Measurements from ENCODE around the gene TMEM273. TPM values are rescaled to one million over a fixed set of nuclear protein-coding genes. Genes with fewer than 3 reads are reported as not detected.

The TMEM273 gene
- total RNA-seq, 1 donor from 2014 or later, result 36.4 TPM

GRCh38 chr10:49191349-49191748, 3.2 kb upstream of the TMEM273 start:
- H3K27me3 Mint-ChIP-seq, result peaks cover 6% of the 10 kb centered on the region
- intact Hi-C loops (cut with micrococcal nuclease), result loop anchor here (1.0 kb wide), 1 partner anchor 14 kb away; no protein-coding TSS in a partner anchor
- DNase-seq, result no peak
- peaks cover 46% of the 10 kb centered on the region for H3K4me1 Mint-ChIP-seq
- H3K36me3 Mint-ChIP-seq (ENCODE audit: low read depth), result peaks cover 5% of the 10 kb centered on the region
- H3K9me3 Mint-ChIP-seq, result peaks cover 4% of the 10 kb centered on the region
- no peak overlapping the region for H3K4me3 Mint-ChIP-seq
- H3K27ac Mint-ChIP-seq, result peak overlapping the region; percentile 10

GRCh38 chr10:49189422-49189821, 1.2 kb upstream of the TMEM273 start:
- DNase-seq, result peak; percentile 52
- H3K4me3 Mint-ChIP-seq, result no peak overlapping the region
- H3K36me3 Mint-ChIP-seq (ENCODE audit: low read depth), result peaks cover 4% of the 10 kb centered on the region
- H3K27me3 Mint-ChIP-seq, result peaks cover 6% of the 10 kb centered on the region
- H3K4me1 Mint-ChIP-seq, result peaks cover 47% of the 10 kb centered on the region
- intact Hi-C loops (cut with micrococcal nuclease), result loop anchor here (10.0 kb wide), 1 partner anchor 1345 kb away; no protein-coding TSS in a partner anchor
- H3K9me3 Mint-ChIP-seq, result peaks cover 1% of the 10 kb centered on the region
- no peak overlapping the region for H3K27ac Mint-ChIP-seq

GRCh38 chr10:49187044-49187484, 1.1 kb downstream of the TMEM273 start:
- Mint-ChIP-seq H3K9me3 (no peaks in the 10 kb centered on the region), H3K27ac (peak overlapping the region; percentile 3), H3K4me1 (peaks cover 54% of the 10 kb centered on the region), H3K27me3 (peaks cover 6% of the 10 kb centered on the region), H3K4me3 (peak overlapping the region; percentile 83), H3K36me3 (ENCODE audit: low read depth) (peaks cover 9% of the 10 kb centered on the region)
- intact Hi-C loops (cut with micrococcal nuclease), result loop anchor here (10.0 kb wide), 1 partner anchor 1348 kb away; no protein-coding TSS in a partner anchor
- peak; percentile 58 for DNase-seq

- peaks cover 11% of the 10 kb centered on the region for H3K36me3 Mint-ChIP-seq (ENCODE audit: low read depth)
- no peak overlapping the region for H3K27ac Mint-ChIP-seq
- peak overlapping the region; percentile 83 for H3K4me3 Mint-ChIP-seq
- H3K27me3 Mint-ChIP-seq, result peaks cover 6% of the 10 kb centered on the region
- no peak for DNase-seq
- H3K9me3 Mint-ChIP-seq, result no peaks in the 10 kb centered on the region
- intact Hi-C loops (cut with micrococcal nuclease), result loop anchor here (10.0 kb wide), 1 partner anchor 1348 kb away; no protein-coding TSS in a partner anchor
- H3K4me1 Mint-ChIP-seq, result peaks cover 58% of the 10 kb centered on the region
Measured at GRCh38 chr10:49186613-49187012, 1.6 kb downstream of the TMEM273 start.

- Mint-ChIP-seq H3K4me3 (peak overlapping the region; percentile 51), H3K27me3 (peaks cover 6% of the 10 kb centered on the region), H3K27ac (no peak overlapping the region), H3K9me3 (peaks cover 3% of the 10 kb centered on the region), H3K4me1 (peaks cover 60% of the 10 kb centered on the region), H3K36me3 (ENCODE audit: low read depth) (peaks cover 19% of the 10 kb centered on the region)
- intact Hi-C loops (cut with micrococcal nuclease), result loop anchor here (10.0 kb wide), 1 partner anchor 1350 kb away; no protein-coding TSS in a partner anchor
- DNase-seq, result no peak
Measured at GRCh38 chr10:49185213-49185612, 3.0 kb downstream of the TMEM273 start.

GRCh38 chr10:49184642-49185111, 3.5 kb downstream of the TMEM273 start:
- peaks cover 3% of the 10 kb centered on the region for H3K9me3 Mint-ChIP-seq
- H3K4me1 Mint-ChIP-seq, result peaks cover 59% of the 10 kb centered on the region
- H3K4me3 Mint-ChIP-seq, result peak overlapping the region; percentile 75
- DNase-seq, result peak; percentile 60
- H3K27ac Mint-ChIP-seq, result peak overlapping the region; percentile 83
- intact Hi-C loops (cut with micrococcal nuclease), result loop anchor here (5.0 to 10.0 kb wide), 5 partner anchors 173 to 1438 kb away; partner anchors contain the start of gene SGMS1
- H3K36me3 Mint-ChIP-seq (ENCODE audit: low read depth), result peaks cover 19% of the 10 kb centered on the region
- H3K27me3 Mint-ChIP-seq, result peaks cover 5% of the 10 kb centered on the region

- intact Hi-C loops (cut with micrococcal nuclease), result loop anchor here (5.0 to 10.0 kb wide), 5 partner anchors 173 to 1438 kb away; partner anchors contain the start of gene SGMS1
- Mint-ChIP-seq H3K27ac (peak overlapping the region; percentile 93), H3K9me3 (peaks cover 3% of the 10 kb centered on the region), H3K4me1 (peaks cover 59% of the 10 kb centered on the region), H3K27me3 (peaks cover 5% of the 10 kb centered on the region), H3K4me3 (peak overlapping the region; percentile 75), H3K36me3 (ENCODE audit: low read depth) (peaks cover 20% of the 10 kb centered on the region)
- peak; percentile 74 for DNase-seq
Measured at GRCh38 chr10:49183596-49184542, 4.3 kb downstream of the TMEM273 start.

- Mint-ChIP-seq H3K27ac (peak overlapping the region; percentile 73), H3K9me3 (peaks cover 3% of the 10 kb centered on the region), H3K4me3 (no peak overlapping the region), H3K36me3 (ENCODE audit: low read depth) (peaks cover 24% of the 10 kb centered on the region), H3K27me3 (peaks cover 2% of the 10 kb centered on the region), H3K4me1 (peaks cover 59% of the 10 kb centered on the region)
- intact Hi-C loops (cut with micrococcal nuclease), result loop anchor here (5.0 to 10.0 kb wide), 5 partner anchors 175 to 1440 kb away; partner anchors contain the start of gene SGMS1
- no peak for DNase-seq
Measured at GRCh38 chr10:49182776-49183175, 5.4 kb downstream of the TMEM273 start.

- intact Hi-C loops (cut with micrococcal nuclease), result loop anchor here (5.0 to 10.0 kb wide), 5 partner anchors 177 to 1442 kb away; partner anchors contain the start of gene SGMS1
- H3K4me1 Mint-ChIP-seq, result peaks cover 66% of the 10 kb centered on the region
- H3K4me3 Mint-ChIP-seq, result peak overlapping the region; percentile 26
- peaks cover 3% of the 10 kb centered on the region for H3K9me3 Mint-ChIP-seq
- no peaks in the 10 kb centered on the region for H3K27me3 Mint-ChIP-seq
- H3K36me3 Mint-ChIP-seq (ENCODE audit: low read depth), result peaks cover 26% of the 10 kb centered on the region
- no peak for DNase-seq
- peak overlapping the region; percentile 91 for H3K27ac Mint-ChIP-seq
Measured at GRCh38 chr10:49180444-49180860, 7.7 kb downstream of the TMEM273 start.

GRCh38 chr10:49179699-49180443, 8.3 kb downstream of the TMEM273 start:
- Mint-ChIP-seq H3K4me1 (peaks cover 66% of the 10 kb centered on the region), H3K4me3 (peak overlapping the region; percentile 26), H3K27me3 (no peaks in the 10 kb centered on the region), H3K36me3 (ENCODE audit: low read depth) (peaks cover 26% of the 10 kb centered on the region), H3K27ac (peak overlapping the region; percentile 91), H3K9me3 (peaks cover 3% of the 10 kb centered on the region)
- intact Hi-C loops (cut with micrococcal nuclease), result loop anchor here (5.0 to 10.0 kb wide), 5 partner anchors 177 to 1442 kb away; partner anchors contain the start of gene SGMS1
- peak; percentile 56 for DNase-seq

- intact Hi-C loops (cut with micrococcal nuclease), result no loop called here
- peaks cover 23% of the 10 kb centered on the region for H3K36me3 Mint-ChIP-seq (ENCODE audit: low read depth)
- no peaks in the 10 kb centered on the region for H3K27me3 Mint-ChIP-seq
- peaks cover 3% of the 10 kb centered on the region for H3K9me3 Mint-ChIP-seq
- peak overlapping the region; percentile 69 for H3K4me3 Mint-ChIP-seq
- DNase-seq, result peak; percentile 54
- H3K27ac Mint-ChIP-seq, result peak overlapping the region; percentile 95
- peaks cover 57% of the 10 kb centered on the region for H3K4me1 Mint-ChIP-seq
Measured at GRCh38 chr10:49178489-49179471, 9.4 kb downstream of the TMEM273 start.
